Duodenal mucosa (tissue), 2 donors: ENCODE results near the gene TVP23C.
"Not testable (repeated sequence)": the region's sequence is repeated elsewhere in the genome, so short reads cannot be mapped to it uniquely, and the experiment has no call there.

Source experiments
- H3K27ac ChIP-seq: one replicate; pipeline ENCODE4 v1.7.0; 2013; ENCODE audit warnings: low read depth, low read length
- H3K27me3 ChIP-seq, 2 donors: one replicate each; pipeline ENCODE4 v1.7.0; 2013; ENCODE audit warnings: low read length in 2 of 2, control low read depth in 1 of 2; ENCODE audit not compliant: insufficient read depth in 2 of 2, control insufficient read depth in 1 of 2
- H3K36me3 ChIP-seq, 2 donors: one replicate each; pipeline ENCODE4 v1.7.0; 2013; ENCODE audit warnings: low read length in 2 of 2, control low read depth in 1 of 2; ENCODE audit not compliant: insufficient read depth in 2 of 2, control insufficient read depth in 1 of 2
- H3K4me1 ChIP-seq, 2 donors: one replicate each; pipeline ENCODE4 v1.7.0; 2013; ENCODE audit warnings: low read length in 2 of 2, control low read depth in 1 of 2; ENCODE audit not compliant: insufficient read depth in 2 of 2, control insufficient read depth in 1 of 2
- H3K4me3 ChIP-seq, 2 donors: one replicate each; pipeline ENCODE4 v1.7.0; 2013; ENCODE audit warnings: low read length in 2 of 2, low read depth in 1 of 2
- H3K9ac ChIP-seq, 2 donors: one replicate each; pipeline ENCODE4 v1.7.0; 2013; ENCODE audit warnings: low read length in 2 of 2, low read depth in 1 of 2
- H3K9me3 ChIP-seq, 2 donors: one replicate each; pipeline ENCODE4 v1.7.0; 2013; ENCODE audit warnings: low read length in 2 of 2, control low read depth in 1 of 2; ENCODE audit not compliant: control insufficient read depth in 1 of 2

Gene TVP23C

DNA sequence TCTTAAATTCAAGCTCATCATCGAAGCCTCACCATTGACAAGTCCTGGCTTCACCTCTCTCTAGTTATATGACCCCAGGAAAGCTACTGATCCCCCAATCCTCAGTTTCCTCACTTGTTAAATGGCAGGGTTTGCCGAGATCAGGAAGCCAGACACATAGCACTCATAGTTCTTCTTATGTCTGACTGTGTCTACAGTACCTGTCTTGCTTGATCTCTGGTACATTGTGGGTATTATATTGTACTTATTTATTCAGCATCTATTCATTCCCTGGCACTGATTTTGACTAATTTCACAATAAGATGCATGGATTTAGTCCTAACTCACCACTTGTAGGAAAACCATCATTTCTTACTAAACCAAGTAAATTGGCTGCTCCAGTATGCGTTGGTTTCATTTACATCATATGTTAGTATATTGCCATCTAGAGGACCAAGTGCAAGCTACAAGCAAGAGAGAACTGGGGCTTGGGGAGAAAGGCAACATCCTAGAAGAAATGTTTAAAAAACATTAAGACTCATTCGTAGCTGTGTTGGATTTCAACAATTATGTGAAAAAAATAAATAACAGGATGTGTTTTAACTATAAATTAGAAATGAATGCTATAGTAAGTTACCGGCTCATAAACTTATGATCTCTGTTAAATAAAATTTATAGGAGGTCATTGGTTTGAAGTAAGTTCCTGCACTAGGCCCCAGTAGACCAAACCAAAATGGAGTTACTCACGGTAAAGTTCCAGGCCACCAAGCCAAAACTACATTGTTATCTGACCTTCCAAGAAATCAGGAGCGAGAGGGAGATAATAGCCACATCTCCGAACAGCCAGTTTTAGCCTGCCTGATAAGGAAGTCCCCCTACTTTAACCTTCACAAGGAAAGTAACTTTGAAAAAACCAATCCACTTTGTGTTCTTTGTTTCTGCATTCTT lies 36.7 kb downstream of the TVP23C start:
- not testable (repeated sequence) for H3K9me3 ChIP-seq, H3K4me3 ChIP-seq, H3K9ac ChIP-seq, H3K36me3 ChIP-seq, H3K4me1 ChIP-seq, H3K27me3 ChIP-seq, H3K27ac ChIP-seq

GRCh38 chr17:15524990-15525985 lies 38.0 kb downstream of the TVP23C start:
- H3K36me3 ChIP-seq, H3K4me3 ChIP-seq, H3K9me3 ChIP-seq, H3K9ac ChIP-seq, H3K4me1 ChIP-seq, H3K27me3 ChIP-seq, H3K27ac ChIP-seq: not testable (repeated sequence)

- no peak overlapping the region for H3K27ac ChIP-seq
Observed at GRCh38 chr17:15516150-15516549, 47.1 kb downstream of the TVP23C start.

GRCh38 chr17:15514469-15514868 lies 48.8 kb downstream of the TVP23C start:
- Histone ChIP-seq H3K9ac (no peak overlapping the region), H3K36me3 (peaks cover 16 to 24% of the 10 kb centered on the region in 2 donors), H3K27ac (no peak overlapping the region), H3K4me1 (peaks cover 0 to 5% of the 10 kb centered on the region in 2 donors), H3K27me3 (no peaks in the 10 kb centered on the region), H3K4me3 (no peak overlapping the region), H3K9me3 (no peaks in the 10 kb centered on the region)

More at GRCh38 chr17:15516150-15516549, 47.1 kb downstream of the TVP23C start:
- H3K4me1 ChIP-seq: peaks cover 0 to 5% of the 10 kb centered on the region in 2 donors
- no peaks in the 10 kb centered on the region for H3K27me3 ChIP-seq
- no peaks in the 10 kb centered on the region for H3K9me3 ChIP-seq
- H3K9ac ChIP-seq: no peak overlapping the region
- peaks cover 16 to 24% of the 10 kb centered on the region in 2 donors for H3K36me3 ChIP-seq
- H3K4me3 ChIP-seq: no peak overlapping the region

DNA sequence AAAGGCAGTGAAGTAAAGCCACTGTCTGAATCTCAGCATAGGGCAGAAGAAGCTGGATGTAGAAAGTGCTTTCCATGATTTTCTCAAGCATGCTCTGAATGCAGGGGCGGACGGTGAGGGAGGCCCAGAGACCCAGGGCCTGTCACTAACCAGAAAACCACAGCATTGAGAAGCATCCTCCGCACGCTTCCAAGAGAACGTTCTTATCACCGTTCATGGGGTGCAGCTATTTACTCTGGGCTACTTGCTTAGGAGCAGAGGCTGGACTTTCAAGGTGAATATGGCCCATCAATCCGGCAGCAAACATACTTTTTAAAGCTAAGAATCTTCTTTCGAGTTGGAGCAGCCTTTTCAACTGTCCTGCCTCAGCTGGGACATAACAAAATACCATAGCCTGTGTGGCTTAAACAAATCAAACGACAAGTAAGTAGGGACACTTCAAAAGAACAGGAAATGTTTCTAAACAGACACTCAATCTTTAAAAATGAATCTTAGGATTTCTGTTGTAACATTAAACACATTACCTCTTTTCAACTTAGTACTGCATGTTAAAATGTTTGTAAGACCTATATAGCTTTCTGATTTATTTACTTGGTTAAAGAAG lies 49.3 kb downstream of the TVP23C start:
- Histone ChIP-seq H3K36me3 (peaks cover 16 to 24% of the 10 kb centered on the region in 2 donors), H3K9me3 (no peaks in the 10 kb centered on the region), H3K9ac (no peak overlapping the region), H3K27me3 (no peaks in the 10 kb centered on the region), H3K4me1 (peaks cover 0 to 5% of the 10 kb centered on the region in 2 donors), H3K4me3 (no peak overlapping the region), H3K27ac (no peak overlapping the region)

GRCh38 chr17:15513058-15513791 lies 50.1 kb downstream of the TVP23C start:
- Histone ChIP-seq H3K4me1 (peaks cover 0 to 5% of the 10 kb centered on the region in 2 donors), H3K27me3 (no peaks in the 10 kb centered on the region), H3K4me3 (no peak overlapping the region), H3K27ac (no peak overlapping the region), H3K9me3 (no peaks in the 10 kb centered on the region), H3K36me3 (peaks cover 16 to 27% of the 10 kb centered on the region in 2 donors), H3K9ac (no peak overlapping the region)

- Histone ChIP-seq H3K36me3 (peaks cover 11 to 28% of the 10 kb centered on the region in 2 donors), H3K9ac (no peak overlapping the region), H3K4me1 (peaks cover 0 to 5% of the 10 kb centered on the region in 2 donors), H3K4me3 (no peak overlapping the region), H3K9me3 (no peaks in the 10 kb centered on the region), H3K27me3 (no peaks in the 10 kb centered on the region), H3K27ac (no peak overlapping the region)
Observed at GRCh38 chr17:15512071-15512709, 51.1 kb downstream of the TVP23C start.

DNA sequence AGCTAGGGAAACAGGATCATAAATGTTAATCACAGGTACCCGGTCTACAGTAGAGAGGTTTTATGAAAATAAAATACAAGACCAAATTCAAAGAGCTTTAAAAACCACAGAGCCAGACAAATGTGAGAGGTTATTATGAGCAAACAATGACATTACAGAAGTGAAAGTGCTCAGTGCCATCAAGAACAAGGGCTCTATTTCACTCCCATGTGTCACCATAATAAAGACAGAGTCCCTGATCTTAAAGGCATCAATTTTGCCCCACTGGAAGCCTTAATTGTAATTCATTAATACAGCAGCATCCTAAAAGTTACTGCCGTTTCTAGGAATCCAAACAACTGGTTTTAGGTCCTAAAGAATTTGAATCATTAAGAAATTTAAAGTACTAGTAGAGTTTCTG lies 52.1 kb downstream of the TVP23C start:
- Histone ChIP-seq H3K9ac (no peak overlapping the region), H3K4me1 (peaks cover 0 to 5% of the 10 kb centered on the region in 2 donors), H3K9me3 (no peaks in the 10 kb centered on the region), H3K27me3 (no peaks in the 10 kb centered on the region), H3K27ac (no peak overlapping the region), H3K36me3 (peaks cover 9 to 21% of the 10 kb centered on the region in 2 donors), H3K4me3 (no peak overlapping the region)

GRCh38 chr17:15510361-15510760 lies 52.9 kb downstream of the TVP23C start:
- no peak overlapping the region for H3K27ac ChIP-seq

More at GRCh38 chr17:15510361-15510760, 52.9 kb downstream of the TVP23C start:
- no peak overlapping the region for H3K4me3 ChIP-seq
- H3K9me3 ChIP-seq: no peaks in the 10 kb centered on the region
- peaks cover 1 to 14% of the 10 kb centered on the region in 2 donors for H3K36me3 ChIP-seq
- no peak overlapping the region for H3K9ac ChIP-seq
- peaks cover 0 to 5% of the 10 kb centered on the region in 2 donors for H3K4me1 ChIP-seq
- H3K27me3 ChIP-seq: no peaks in the 10 kb centered on the region
